Ishikawa (cell line): ENCODE results near the gene MAP2K4.

Source experiments
- EGR1 ChIP-seq: IDR thresholded peaks from 2 replicates; pipeline ENCODE4 v1.6.1; 2012
- EP300 ChIP-seq: IDR thresholded peaks from 2 replicates; pipeline ENCODE4 v1.6.1; 2012; ENCODE audit warnings: borderline replicate concordance
- FOXM1 ChIP-seq: IDR thresholded peaks from 2 replicates; pipeline ENCODE4 v1.6.1; 2012; ENCODE audit warnings: low read depth, borderline replicate concordance
- RAD21 ChIP-seq: IDR thresholded peaks from 2 replicates; pipeline ENCODE4 v1.6.1; 2012; ENCODE audit warnings: low read depth
- TAF1 ChIP-seq: IDR thresholded peaks from 2 replicates; pipeline ENCODE4 v1.6.1; 2012; ENCODE audit warnings: low read depth, mild to moderate bottlenecking
- TCF12 ChIP-seq: IDR thresholded peaks from 2 replicates; pipeline ENCODE4 v1.6.1; 2012; ENCODE audit warnings: low read depth
- ZBTB7A ChIP-seq: IDR thresholded peaks from 2 replicates; pipeline ENCODE4 v1.6.1; 2012; ENCODE audit warnings: low read depth
- TF ChIP-seq, protein P1 (sequence below): IDR thresholded peaks from 2 replicates; pipeline ENCODE4 v1.6.1; 2012

GRCh38 chr17:12140685-12141084 lies 120.0 kb downstream of the MAP2K4 start:
- no peak for TF ChIP-seq FOXM1
- no peak for TF ChIP-seq TAF1
- no peak for TF ChIP-seq RAD21
- TF ChIP-seq EP300: no peak
- no peak for TF ChIP-seq ZBTB7A
- TF ChIP-seq TCF12: no peak
- no peak for TF ChIP-seq EGR1
- TF ChIP-seq, protein P1, sequence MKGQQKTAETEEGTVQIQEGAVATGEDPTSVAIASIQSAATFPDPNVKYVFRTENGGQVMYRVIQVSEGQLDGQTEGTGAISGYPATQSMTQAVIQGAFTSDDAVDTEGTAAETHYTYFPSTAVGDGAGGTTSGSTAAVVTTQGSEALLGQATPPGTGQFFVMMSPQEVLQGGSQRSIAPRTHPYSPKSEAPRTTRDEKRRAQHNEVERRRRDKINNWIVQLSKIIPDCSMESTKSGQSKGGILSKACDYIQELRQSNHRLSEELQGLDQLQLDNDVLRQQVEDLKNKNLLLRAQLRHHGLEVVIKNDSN: no peak
